Hepatocyte (in vitro differentiated cells): ENCODE data around the gene CARS1. TPM values are rescaled to one million over a fixed set of nuclear protein-coding genes. Genes with fewer than 3 reads are reported as not detected.
A peak's percentile ranks its signal among the peaks of the same experiment; 100 is the strongest.

Experiments used
- DNase-seq: peaks from one replicate; pipeline ENCODE4 v3.0.0-alpha.2; 2016; ENCODE audit warnings: low spot score
- H2AFZ ChIP-seq: fragments of 200-600 bp; sonication (generic); 2 replicates; pipeline ENCODE4 v1.6.0; 2016; ENCODE audit warnings: antibody characterized with exemption, mild to moderate bottlenecking
- H3K27ac ChIP-seq: fragments of 200-600 bp; sonication (generic); 2 replicates; pipeline ENCODE4 v1.5.1; 2016; ENCODE audit warnings: mild to moderate bottlenecking
- H3K27me3 ChIP-seq: fragments of 200-600 bp; sonication (generic); 2 replicates; pipeline ENCODE4 v1.6.1; 2016
- H3K36me3 ChIP-seq: fragments of 200-600 bp; sonication (generic); replicated peaks from 2 replicates; pipeline ENCODE4 v1.5.1; 2016; ENCODE audit warnings: low read depth; ENCODE audit not compliant: insufficient read depth
- H3K4me1 ChIP-seq: fragments of 200-600 bp; sonication (generic); 2 replicates; pipeline ENCODE4 v1.5.1; 2016; ENCODE audit warnings: mild to moderate bottlenecking, moderate library complexity; ENCODE audit not compliant: insufficient read depth
- H3K4me2 ChIP-seq: fragments of 200-600 bp; sonication (generic); 2 replicates; pipeline ENCODE4 v1.6.0; 2016
- H3K4me3 ChIP-seq: fragments of 200-600 bp; sonication (generic); 2 replicates; pipeline ENCODE4 v1.5.1; 2016; ENCODE audit warnings: mild to moderate bottlenecking
- H3K79me2 ChIP-seq: fragments of 200-600 bp; sonication (generic); 2 replicates; pipeline ENCODE4 v1.6.0; 2017; ENCODE audit warnings: mild to moderate bottlenecking
- H3K9me2 ChIP-seq: fragments of 200-600 bp; sonication (generic); replicated peaks from 2 replicates; pipeline ENCODE4 v1.6.0; 2017; ENCODE audit warnings: mild to moderate bottlenecking; ENCODE audit not compliant: insufficient read depth
- H3K9me3 ChIP-seq: fragments of 200-600 bp; sonication (generic); 2 replicates; pipeline ENCODE4 v1.5.1; 2016; ENCODE audit warnings: low read depth, mild to moderate bottlenecking
- H4K20me1 ChIP-seq: fragments of 200-600 bp; sonication (generic); 2 replicates; pipeline ENCODE4 v1.6.0; 2016; ENCODE audit warnings: mild to moderate bottlenecking; ENCODE audit not compliant: insufficient read depth, poor library complexity, severe bottlenecking
- EZH2 ChIP-seq: fragments of 200-600 bp; sonication (generic); IDR thresholded peaks from 2 replicates; pipeline ENCODE4 v1.6.1; 2016; ENCODE audit warnings: antibody characterized with exemption, mild to moderate bottlenecking, borderline replicate concordance
- EZH2phosphoT487 ChIP-seq: fragments of 200-600 bp; sonication (generic); IDR thresholded peaks from one replicate; pipeline ENCODE4 v1.6.1; 2018; ENCODE audit warnings: antibody characterized with exemption, mild to moderate bottlenecking, low read depth, moderate library complexity; ENCODE audit not compliant: unreplicated experiment, severe bottlenecking
- WGBS: methylation state at CpG from one replicate; pipeline ENCODE4 v1.1.6; 2016; ENCODE audit warnings: low lambda C conversion rate; ENCODE audit errors: missing lambda C conversion rate; 5-methylcytosine and 5-hydroxymethylcytosine counted together
- polyA plus RNA-seq: library from polyadenylated mRNA; unstranded; fragments of >200 nt; fragmentation: Nextera tagmentation; extraction: Ambion mirVana; gene quantifications from 2 replicates; pipeline ENCODE4 v1.2.1, GENCODE V29; 2016
- total RNA-seq: library from RNA; depleted of rRNA; stranded (reverse); fragments of >200 nt; gene quantifications from 2 replicates; pipeline ENCODE4 v1.2.3, GENCODE V29; 2014
- TF ChIP-seq, protein P1 (sequence below): fragments of 200-600 bp; sonication (generic); IDR thresholded peaks from 2 replicates; pipeline ENCODE4 v1.5.1; 2016; ENCODE audit warnings: antibody characterized with exemption, mild to moderate bottlenecking; ENCODE audit not compliant: poor library complexity

CARS1 gene
- total and polyA plus RNA-seq, 2 experiments from 2014 or later: 35.5 to 42.0 TPM

DNA sequence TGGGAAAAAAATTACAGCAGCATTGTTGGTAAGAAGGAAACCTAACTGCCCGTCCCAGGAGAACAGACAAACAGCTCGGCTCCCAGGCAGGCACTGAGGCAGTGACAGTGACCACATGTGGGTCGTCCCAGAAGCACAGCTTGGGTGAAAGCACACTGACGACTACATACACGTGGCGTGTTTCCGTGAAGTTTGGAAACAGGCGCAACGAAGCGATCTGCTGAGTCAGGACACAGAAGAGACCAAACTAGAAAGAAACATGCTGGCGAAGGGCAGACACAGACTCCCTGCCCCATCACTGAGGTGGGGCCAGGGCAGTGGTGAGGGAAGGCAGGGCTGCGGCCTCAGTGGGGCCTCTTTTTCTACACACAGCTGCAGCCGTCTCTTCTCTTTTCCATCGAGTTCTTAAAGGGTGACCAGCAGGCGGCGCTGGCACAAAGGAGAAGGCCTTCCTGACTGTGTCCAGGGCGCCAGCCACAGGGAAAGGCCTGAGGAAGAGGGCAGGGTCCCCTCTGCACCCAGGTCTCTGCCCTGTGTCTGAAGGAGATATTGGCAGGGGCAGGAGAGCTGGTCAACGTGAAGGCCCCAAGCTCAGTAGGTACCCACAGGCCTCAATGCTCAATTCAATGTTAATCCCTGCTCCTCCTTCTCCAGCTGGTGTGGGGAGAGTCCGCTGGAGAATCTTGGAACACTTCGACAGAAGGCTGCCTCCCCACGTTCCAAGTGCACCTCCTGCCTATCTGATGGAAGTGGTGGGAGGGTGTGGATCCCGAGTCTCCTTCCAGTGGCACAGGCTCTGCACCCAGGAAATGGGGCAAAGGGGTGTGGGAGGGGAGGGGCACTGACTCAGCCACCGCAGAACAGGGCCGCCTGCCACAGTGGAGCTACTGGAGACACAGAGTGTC lies 19.9 kb downstream of the CARS1 start:
- Histone ChIP-seq H3K27ac (no peak overlapping the region), H3K79me2 (peaks cover 6% of the 10 kb centered on the region), H3K27me3 (no peaks in the 10 kb centered on the region), H3K9me2 (no peaks in the 10 kb centered on the region), H4K20me1 (peaks cover 8% of the 10 kb centered on the region), H2AFZ (no peak overlapping the region), H3K4me1 (no peaks in the 10 kb centered on the region), H3K4me3 (no peak overlapping the region), H3K36me3 (no peaks in the 10 kb centered on the region), H3K9me3 (no peaks in the 10 kb centered on the region), H3K4me2 (no peak overlapping the region)
- peak; percentile 91 for DNase-seq
- 66% methylated on average over 23 of the region's 24 CpGs for WGBS
- TF ChIP-seq, protein P1, sequence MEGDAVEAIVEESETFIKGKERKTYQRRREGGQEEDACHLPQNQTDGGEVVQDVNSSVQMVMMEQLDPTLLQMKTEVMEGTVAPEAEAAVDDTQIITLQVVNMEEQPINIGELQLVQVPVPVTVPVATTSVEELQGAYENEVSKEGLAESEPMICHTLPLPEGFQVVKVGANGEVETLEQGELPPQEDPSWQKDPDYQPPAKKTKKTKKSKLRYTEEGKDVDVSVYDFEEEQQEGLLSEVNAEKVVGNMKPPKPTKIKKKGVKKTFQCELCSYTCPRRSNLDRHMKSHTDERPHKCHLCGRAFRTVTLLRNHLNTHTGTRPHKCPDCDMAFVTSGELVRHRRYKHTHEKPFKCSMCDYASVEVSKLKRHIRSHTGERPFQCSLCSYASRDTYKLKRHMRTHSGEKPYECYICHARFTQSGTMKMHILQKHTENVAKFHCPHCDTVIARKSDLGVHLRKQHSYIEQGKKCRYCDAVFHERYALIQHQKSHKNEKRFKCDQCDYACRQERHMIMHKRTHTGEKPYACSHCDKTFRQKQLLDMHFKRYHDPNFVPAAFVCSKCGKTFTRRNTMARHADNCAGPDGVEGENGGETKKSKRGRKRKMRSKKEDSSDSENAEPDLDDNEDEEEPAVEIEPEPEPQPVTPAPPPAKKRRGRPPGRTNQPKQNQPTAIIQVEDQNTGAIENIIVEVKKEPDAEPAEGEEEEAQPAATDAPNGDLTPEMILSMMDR: peak; percentile 80
- no peak for TF ChIP-seq EZH2phosphoT487

DNA sequence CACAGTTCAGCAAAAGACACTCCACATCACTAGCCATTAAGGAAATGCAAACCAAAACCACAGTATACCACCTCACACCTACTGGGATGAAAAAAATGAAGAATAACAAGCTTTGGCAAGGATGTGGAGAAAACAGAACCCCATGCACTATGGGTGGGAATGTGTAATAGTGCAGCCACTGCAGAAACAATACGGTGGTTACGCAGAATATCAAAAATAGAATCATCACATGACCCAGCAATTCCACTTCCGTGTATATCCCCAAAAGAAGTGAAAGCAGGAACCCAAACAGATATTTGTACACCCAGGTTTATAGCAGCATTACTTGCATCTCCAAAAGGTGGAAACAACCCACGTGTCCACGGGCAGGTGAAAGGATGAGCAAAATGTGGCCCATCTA lies 20.8 kb downstream of the CARS1 start:
- Histone ChIP-seq H4K20me1 (no peaks in the 10 kb centered on the region), H3K36me3 (no peaks in the 10 kb centered on the region), H3K4me1 (no peaks in the 10 kb centered on the region), H3K4me2 (no peak overlapping the region), H3K27ac (no peak overlapping the region), H3K9me2 (no peaks in the 10 kb centered on the region), H3K9me3 (no peaks in the 10 kb centered on the region), H3K4me3 (no peak overlapping the region), H3K27me3 (no peaks in the 10 kb centered on the region), H2AFZ (no peak overlapping the region), H3K79me2 (no peaks in the 10 kb centered on the region)
- WGBS: 96% methylated on average over 5 of the region's 5 CpGs
- no peak for DNase-seq
- TF ChIP-seq EZH2phosphoT487: no peak
- no peak for TF ChIP-seq EZH2
- TF ChIP-seq, protein P1: no peak

DNA sequence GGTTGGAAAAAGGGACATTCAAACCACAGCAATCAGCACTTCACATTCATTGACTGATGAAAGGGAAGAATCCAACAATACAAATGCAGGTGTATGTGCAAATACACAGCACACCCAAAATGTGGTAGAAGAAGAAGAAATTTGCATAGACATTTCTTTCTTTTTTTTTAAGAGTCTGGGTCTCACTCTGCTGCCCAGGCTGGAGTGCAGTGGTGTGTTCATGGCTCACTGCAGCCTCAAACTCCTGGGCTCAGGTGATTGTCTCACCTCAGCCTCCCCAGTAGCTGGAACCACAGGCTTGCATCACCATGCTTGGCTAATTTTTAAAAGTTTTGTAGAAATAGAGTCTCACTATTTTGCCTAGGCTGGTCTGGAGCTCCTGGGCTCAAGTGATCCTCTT lies 21.9 kb downstream of the CARS1 start:
- H3K27ac ChIP-seq: no peak overlapping the region
- H3K4me1 ChIP-seq: no peaks in the 10 kb centered on the region
- no peaks in the 10 kb centered on the region for H3K9me3 ChIP-seq
- H3K27me3 ChIP-seq: no peaks in the 10 kb centered on the region
- DNase-seq: no peak
- no peak overlapping the region for H3K4me3 ChIP-seq
- H3K4me2 ChIP-seq: no peak overlapping the region
- no peaks in the 10 kb centered on the region for H3K9me2 ChIP-seq
- no peak overlapping the region for H2AFZ ChIP-seq
- H3K36me3 ChIP-seq: no peaks in the 10 kb centered on the region
- no peaks in the 10 kb centered on the region for H3K79me2 ChIP-seq
- TF ChIP-seq, protein P1: no peak
- TF ChIP-seq EZH2 (no peak), EZH2phosphoT487 (no peak)
- H4K20me1 ChIP-seq: peaks cover 10% of the 10 kb centered on the region
